ENCODE measurements around the gene ASTN2. TPM values are rescaled to one million over a fixed set of nuclear protein-coding genes. Genes with fewer than 3 reads are reported as not detected.

The ASTN2 gene
- total and polyA plus RNA-seq, 2 donors (not counting 3 experiments of a cell fraction or from before 2014, with no cell fraction given) = 1.0 to 1.9 TPM

DNA sequence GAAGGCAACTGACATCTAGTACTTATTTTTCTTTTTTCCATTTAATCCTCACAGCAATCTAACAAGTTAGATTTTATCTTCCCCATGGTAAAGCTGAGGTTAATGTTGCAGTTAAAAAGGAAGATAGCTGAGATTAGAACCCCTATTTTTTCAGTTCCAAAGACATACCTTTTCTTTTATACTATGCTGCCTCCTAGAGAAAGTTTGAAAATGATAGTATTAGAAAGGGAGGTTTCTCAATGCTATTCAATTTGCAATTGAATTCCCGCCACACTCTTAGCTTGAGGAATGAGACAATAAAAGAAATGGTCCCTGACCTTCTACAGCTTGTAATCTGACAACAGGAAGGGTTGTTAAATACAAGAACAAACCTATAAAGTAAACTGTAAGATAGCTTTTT, 923.6 kb downstream of the ASTN2 start:
- H3K4me3 ChIP-seq (replicated peaks in 1 of 3; ENCODE audit: insufficient read depth in 1 of 3, low read depth in 1 of 3, low read length in 3 of 3) = no peak overlapping the region
- H3K9ac ChIP-seq (replicated peaks; ENCODE audit: extremely low read depth, insufficient read depth, low read length) = no peak overlapping the region
- H3K27ac ChIP-seq (ENCODE audit: insufficient read depth, low read depth, low read length) = no peak overlapping the region
- H2AFZ ChIP-seq (ENCODE audit: low read depth, low read length) = no peak overlapping the region
- no peak overlapping the region for H3K4me2 ChIP-seq (ENCODE audit: insufficient read depth, low read length)
- FAIRE-seq (no peak), DNase-seq (ENCODE audit: low read depth, low spot score) (no peak)
- H3K9me3 ChIP-seq (replicated peaks; ENCODE audit: control insufficient read depth, insufficient read depth, low read length) = no peaks in the 10 kb centered on the region
- no peaks in the 10 kb centered on the region for H3K4me1 ChIP-seq (ENCODE audit: control insufficient read depth, extremely low read depth, insufficient read depth, low read length)
- intact Hi-C loops (cut with micrococcal nuclease) (loop anchor here (5.0 kb wide), 1 partner anchor 329 kb away; no protein-coding TSS in a partner anchor), dilution Hi-C loops (cut with MboI; ENCODE audit: extremely low pct_ligation_motif_present, low sequenced_read_pairs) (no loop called here)
- BruUV-seq (replicated peaks) = no TSS peak
- POLR2A ChIA-PET = no interaction called here
- no peaks in the 10 kb centered on the region for H3K27me3 ChIP-seq (ENCODE audit: control insufficient read depth in 2 of 2, insufficient read depth in 2 of 2, low read length in 2 of 2)
- no peaks in the 10 kb centered on the region for H3K36me3 ChIP-seq (ENCODE audit: control insufficient read depth in 2 of 2, extremely low read depth in 1 of 2, insufficient read depth in 2 of 2, low read length in 2 of 2)
- H3K9me1 ChIP-seq (replicated peaks; ENCODE audit: control insufficient read depth, extremely low read depth, insufficient read depth, low read length) = no peaks in the 10 kb centered on the region
- no peak for TF ChIP-seq JUN (IDR thresholded peaks at IDR 0.05; ENCODE audit: borderline replicate concordance, insufficient read depth, insufficient read length, low read depth)
- TF ChIP-seq, protein P1, sequence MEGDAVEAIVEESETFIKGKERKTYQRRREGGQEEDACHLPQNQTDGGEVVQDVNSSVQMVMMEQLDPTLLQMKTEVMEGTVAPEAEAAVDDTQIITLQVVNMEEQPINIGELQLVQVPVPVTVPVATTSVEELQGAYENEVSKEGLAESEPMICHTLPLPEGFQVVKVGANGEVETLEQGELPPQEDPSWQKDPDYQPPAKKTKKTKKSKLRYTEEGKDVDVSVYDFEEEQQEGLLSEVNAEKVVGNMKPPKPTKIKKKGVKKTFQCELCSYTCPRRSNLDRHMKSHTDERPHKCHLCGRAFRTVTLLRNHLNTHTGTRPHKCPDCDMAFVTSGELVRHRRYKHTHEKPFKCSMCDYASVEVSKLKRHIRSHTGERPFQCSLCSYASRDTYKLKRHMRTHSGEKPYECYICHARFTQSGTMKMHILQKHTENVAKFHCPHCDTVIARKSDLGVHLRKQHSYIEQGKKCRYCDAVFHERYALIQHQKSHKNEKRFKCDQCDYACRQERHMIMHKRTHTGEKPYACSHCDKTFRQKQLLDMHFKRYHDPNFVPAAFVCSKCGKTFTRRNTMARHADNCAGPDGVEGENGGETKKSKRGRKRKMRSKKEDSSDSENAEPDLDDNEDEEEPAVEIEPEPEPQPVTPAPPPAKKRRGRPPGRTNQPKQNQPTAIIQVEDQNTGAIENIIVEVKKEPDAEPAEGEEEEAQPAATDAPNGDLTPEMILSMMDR (IDR thresholded peaks at IDR 0.05; ENCODE audit: extremely low read depth in 1 of 2, insufficient read depth in 1 of 2, low read depth in 1 of 2, low read length in 2 of 2) = no peak
- TF ChIP-seq GATA2 (IDR thresholded peaks at IDR 0.05; ENCODE audit: insufficient read depth, insufficient read length, low read depth, low read length) = no peak
- no peak for TF ChIP-seq POLR2A (IDR thresholded peaks at IDR 0.05; ENCODE audit: low read depth, low read length)
- TF ChIP-seq, protein P2, sequence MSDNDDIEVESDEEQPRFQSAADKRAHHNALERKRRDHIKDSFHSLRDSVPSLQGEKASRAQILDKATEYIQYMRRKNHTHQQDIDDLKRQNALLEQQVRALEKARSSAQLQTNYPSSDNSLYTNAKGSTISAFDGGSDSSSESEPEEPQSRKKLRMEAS (IDR thresholded peaks at IDR 0.05; ENCODE audit: insufficient read depth, insufficient read length) = no peak
- no peak for TF ChIP-seq POLR2AphosphoS5 (IDR thresholded peaks at IDR 0.05; ENCODE audit: insufficient read depth, low read depth, low read length)
- TF ChIP-seq FOS (IDR thresholded peaks at IDR 0.05; ENCODE audit: borderline replicate concordance, insufficient read depth, low read length) = no peak
- TF ChIP-seq MYC (IDR thresholded peaks at IDR 0.05; ENCODE audit: low read depth, low read length) = no peak
- no peak for TF ChIP-seq EZH2 (IDR thresholded peaks at IDR 0.05; ENCODE audit: borderline replicate concordance, low read depth, low read length, severe bottlenecking)
- H3K79me2 ChIP-seq (ENCODE audit: control insufficient read depth, insufficient read depth, low read length) = no peaks in the 10 kb centered on the region
- CTCF ChIA-PET = no interaction called here
- no peaks in the 10 kb centered on the region for H4K20me1 ChIP-seq (replicated peaks; ENCODE audit: control insufficient read depth, extremely low read depth, insufficient read depth, low read length)

Data from endothelial cell of umbilical vein (primary cell).